Muscle of leg (tissue), 11 donors: Measurements from ENCODE around the gene TOMM34. TPM values are rescaled to one million over a fixed set of nuclear protein-coding genes. Genes with fewer than 3 reads are reported as not detected.

Experiments used
- DNase-seq: peaks from one replicate; pipeline ENCODE4 v3.0.0; 2013
- H3K27ac ChIP-seq: one replicate; pipeline ENCODE4 v1.5.1; 2013; ENCODE audit warnings: mild to moderate bottlenecking, low read length, control low read depth
- H3K27me3 ChIP-seq: one replicate; pipeline ENCODE4 v1.6.1; 2013; ENCODE audit warnings: low read length; ENCODE audit not compliant: control insufficient read depth, insufficient read depth
- H3K36me3 ChIP-seq: one replicate; pipeline ENCODE4 v1.6.1; 2013; ENCODE audit warnings: low read length; ENCODE audit not compliant: control insufficient read depth, insufficient read depth
- H3K4me1 ChIP-seq: one replicate; pipeline ENCODE4 v1.6.1; 2013; ENCODE audit warnings: low read length; ENCODE audit not compliant: control insufficient read depth, insufficient read depth
- H3K4me3 ChIP-seq: one replicate; pipeline ENCODE4 v1.5.1; 2013; ENCODE audit warnings: low read length, control low read depth
- H3K9me3 ChIP-seq: replicated peaks from 2 replicates; pipeline ENCODE4 v1.6.1; 2013; ENCODE audit warnings: low read depth, low read length; ENCODE audit not compliant: control insufficient read depth
- WGBS: methylation state at CpG from one replicate; pipeline ENCODE4 v1.1.5; 2013; ENCODE audit warnings: missing lambda C conversion rate; ENCODE audit not compliant: insufficient coverage; 5-methylcytosine and 5-hydroxymethylcytosine counted together
- polyA plus RNA-seq, 8 donors: library from polyadenylated mRNA; unstranded; fragments of 120-200 nt; gene quantifications; one replicate each; pipeline versions ENCODE4 v1.2.1 to v1.2.3, GENCODE V29; 2013; ENCODE audit warnings: inconsistent platforms in 1 of 8, low replicate concordance in 1 of 8; ENCODE audit not compliant: insufficient read length in 8 of 8, insufficient read depth in 1 of 8
- total RNA-seq: library from RNA; stranded (reverse); fragments of 120-200 nt; gene quantifications from one replicate; pipeline ENCODE4 v1.2.4, GENCODE V29; 2013

TOMM34 gene
- total and polyA plus RNA-seq, 9 donors: 9.7 to 17.9 (median 14.5) TPM

- H3K4me1 ChIP-seq: peaks cover 3% of the 10 kb centered on the region
- H3K27ac ChIP-seq: no peak overlapping the region
- no peak overlapping the region for H3K4me3 ChIP-seq
- H3K36me3 ChIP-seq: peaks cover 39% of the 10 kb centered on the region
- WGBS: 71% methylated on average over 2 of the region's 5 CpGs
- H3K27me3 ChIP-seq: no peaks in the 10 kb centered on the region
- H3K9me3 ChIP-seq: no peaks in the 10 kb centered on the region
- DNase-seq: no peak
Measured at GRCh38 chr20:44900231-44900854, 59.9 kb downstream of the TOMM34 start.

GRCh38 chr20:44897133-44897532 is 63.1 kb downstream of the TOMM34 start:
- H3K9me3 ChIP-seq: no peaks in the 10 kb centered on the region
- WGBS: no CpG with 5 or more reads among the region's 1 CpG
- peaks cover 24% of the 10 kb centered on the region for H3K36me3 ChIP-seq
- no peak overlapping the region for H3K27ac ChIP-seq
- no peaks in the 10 kb centered on the region for H3K27me3 ChIP-seq
- no peak overlapping the region for H3K4me3 ChIP-seq
- no peak for DNase-seq
- peaks cover 3% of the 10 kb centered on the region for H3K4me1 ChIP-seq

- Histone ChIP-seq H3K27me3 (no peaks in the 10 kb centered on the region), H3K9me3 (no peaks in the 10 kb centered on the region), H3K4me3 (no peak overlapping the region), H3K4me1 (peaks cover 3% of the 10 kb centered on the region), H3K27ac (no peak overlapping the region), H3K36me3 (peaks cover 19% of the 10 kb centered on the region)
- peak; percentile 57 for DNase-seq
- 69% methylated on average over 1 of the region's 1 CpG for WGBS
Measured at GRCh38 chr20:44896583-44896982, 63.6 kb downstream of the TOMM34 start.

- H3K4me1 ChIP-seq: peaks cover 3% of the 10 kb centered on the region
- WGBS: 36% methylated on average over 1 of the region's 2 CpGs
- H3K4me3 ChIP-seq: no peak overlapping the region
- H3K27ac ChIP-seq: no peak overlapping the region
- H3K36me3 ChIP-seq: peaks cover 9% of the 10 kb centered on the region
- no peaks in the 10 kb centered on the region for H3K9me3 ChIP-seq
- H3K27me3 ChIP-seq: no peaks in the 10 kb centered on the region
- no peak for DNase-seq
Measured at GRCh38 chr20:44894959-44895358, 65.2 kb downstream of the TOMM34 start.

Other genes with a start within 250 kb of the TOMM34 start
- 0.18 TPM for gene CCN5, start 245.0 kb downstream of the TOMM34 start, total RNA-seq
- gene CCN5, start 245.0 kb downstream of the TOMM34 start, polyA plus RNA-seq: under 1 TPM in 7 of 8 donors, not detected in 1; 0.07 to 0.32 (median 0.11) TPM
- gene KCNK15, start 214.5 kb downstream of the TOMM34 start, total RNA-seq: 0.27 TPM
- gene KCNK15, start 214.5 kb downstream of the TOMM34 start, polyA plus RNA-seq: under 1 TPM in 6 of 8 donors, not detected in 2; 0.13 to 0.58 (median 0.41) TPM
- gene RIMS4, start 149.9 kb downstream of the TOMM34 start, total RNA-seq: 5.7 TPM
- gene RIMS4, start 149.9 kb downstream of the TOMM34 start, polyA plus RNA-seq: 10 to 100 TPM in 5 of 8 donors, 1 to 10 TPM in 3; 7.4 to 13.2 (median 10.1) TPM
- gene YWHAB, start 74.7 kb downstream of the TOMM34 start, total RNA-seq: 62.7 TPM
- gene YWHAB, start 74.7 kb downstream of the TOMM34 start, polyA plus RNA-seq: 100 to 1,000 TPM in 7 of 8 donors, 10 to 100 TPM in 1; 85.3 to 129 (median 108) TPM
- gene PABPC1L, start 50.3 kb downstream of the TOMM34 start, total RNA-seq: 5.3 TPM
- 10 to 100 TPM in 7 of 8 donors, 1 to 10 TPM in 1; 7.9 to 28.1 (median 16.5) TPM for gene PABPC1L, start 50.3 kb downstream of the TOMM34 start, polyA plus RNA-seq
- 11.2 TPM for gene STK4, start 6.1 kb upstream of the TOMM34 start, total RNA-seq
- gene STK4, start 6.1 kb upstream of the TOMM34 start, polyA plus RNA-seq: 10 to 100 TPM in 1 of 8 donors, 1 to 10 TPM in 7; 7.7 to 11.7 (median 8.7) TPM
- gene KCNS1, start 140.7 kb upstream of the TOMM34 start, total RNA-seq: 0.04 TPM
- under 1 TPM; 0.08 to 0.17 (median 0.09) TPM for gene KCNS1, start 140.7 kb upstream of the TOMM34 start, polyA plus RNA-seq
- gene WFDC5, start 154.8 kb upstream of the TOMM34 start, total RNA-seq: not detected
- gene WFDC5, start 154.8 kb upstream of the TOMM34 start, polyA plus RNA-seq: under 1 TPM in 1 of 8 donors, not detected in 7; 0.32 TPM
- not detected for gene WFDC12, start 164.1 kb upstream of the TOMM34 start, total RNA-seq
- not detected for gene WFDC12, start 164.1 kb upstream of the TOMM34 start, polyA plus RNA-seq
- not detected for gene PI3, start 214.5 kb upstream of the TOMM34 start, total RNA-seq
- gene PI3, start 214.5 kb upstream of the TOMM34 start, polyA plus RNA-seq: under 1 TPM in 3 of 8 donors, not detected in 5; 0.44 to 0.82 (median 0.71) TPM
- gene SEMG1, start 246.6 kb upstream of the TOMM34 start, total RNA-seq: not detected
- gene SEMG1, start 246.6 kb upstream of the TOMM34 start, polyA plus RNA-seq: not detected